GM23248 (cell line): ENCODE measurements around the gene SOX8. TPM values are rescaled to one million over a fixed set of nuclear protein-coding genes. Genes with fewer than 3 reads are reported as not detected.

Experiments used
- DNase-seq: peaks from one replicate; pipeline ENCODE4 v3.0.0-alpha.2; 2015
- H2AFZ ChIP-seq: fragments of 200-600 bp; sonication (generic); 2 replicates; pipeline ENCODE4 v1.6.1; 2016; ENCODE audit warnings: antibody characterized with exemption
- H3F3A ChIP-seq: fragments of 200-600 bp; sonication (generic); 2 replicates; pipeline ENCODE4 v1.6.1; 2016; ENCODE audit warnings: mild to moderate bottlenecking, antibody characterized with exemption, mixed run types; ENCODE audit not compliant: insufficient read depth
- H3K27ac ChIP-seq: fragments of 200-600 bp; sonication (generic); 2 replicates; pipeline ENCODE4 v1.5.1; 2016; ENCODE audit warnings: mild to moderate bottlenecking
- H3K27me3 ChIP-seq: fragments of 200-600 bp; sonication (generic); replicated peaks from 2 replicates; pipeline ENCODE4 v1.6.1; 2016; ENCODE audit warnings: mild to moderate bottlenecking; ENCODE audit not compliant: insufficient read depth
- H3K36me3 ChIP-seq: fragments of 200-600 bp; sonication (generic); 2 replicates; pipeline ENCODE4 v1.6.1; 2016; ENCODE audit warnings: low read depth, mild to moderate bottlenecking
- H3K4me1 ChIP-seq: fragments of 200-600 bp; sonication (generic); 2 replicates; pipeline ENCODE4 v1.6.1; 2016; ENCODE audit warnings: mild to moderate bottlenecking; ENCODE audit not compliant: insufficient read depth
- H3K4me2 ChIP-seq: fragments of 200-600 bp; sonication (generic); one replicate; pipeline ENCODE4 v1.6.1; 2016; ENCODE audit warnings: mild to moderate bottlenecking; ENCODE audit not compliant: unreplicated experiment
- H3K4me3 ChIP-seq: fragments of 200-600 bp; sonication (generic); 2 replicates; pipeline ENCODE4 v1.5.1; 2016; ENCODE audit warnings: mild to moderate bottlenecking
- H3K79me2 ChIP-seq: fragments of 200-600 bp; sonication (generic); 2 replicates; pipeline ENCODE4 v1.6.1; 2016; ENCODE audit warnings: mild to moderate bottlenecking; ENCODE audit not compliant: insufficient read depth
- H3K9ac ChIP-seq: fragments of 200-600 bp; sonication (generic); 2 replicates; pipeline ENCODE4 v1.6.1; 2016; ENCODE audit warnings: mild to moderate bottlenecking
- H3K9me2 ChIP-seq: fragments of 200-600 bp; sonication (generic); 2 replicates; pipeline ENCODE4 v1.6.1; 2016; ENCODE audit warnings: mixed run types, mild to moderate bottlenecking, moderate library complexity; ENCODE audit not compliant: insufficient read depth
- H3K9me3 ChIP-seq: fragments of 200-600 bp; sonication (generic); one replicate; pipeline ENCODE4 v1.6.1; 2017; ENCODE audit warnings: low read depth
- H4K20me1 ChIP-seq: fragments of 200-600 bp; sonication (generic); 2 replicates; pipeline ENCODE4 v1.6.0; 2016; ENCODE audit not compliant: insufficient read depth
- EZH2 ChIP-seq: fragments of 200-600 bp; sonication (generic); IDR thresholded peaks from 2 replicates; pipeline ENCODE4 v1.6.1; 2018; ENCODE audit warnings: antibody characterized with exemption, mild to moderate bottlenecking; ENCODE audit not compliant: insufficient read depth, poor library complexity, severe bottlenecking
- EZH2phosphoT487 ChIP-seq: fragments of 200-600 bp; sonication (generic); IDR thresholded peaks from 2 replicates; pipeline ENCODE4 v1.6.1; 2018; ENCODE audit warnings: antibody characterized with exemption, moderate library complexity, mild to moderate bottlenecking, low read depth; ENCODE audit not compliant: insufficient read depth
- WGBS, 2 experiments: methylation state at CpG; one replicate each; pipeline ENCODE4 v1.1.6; 2015 to 2017; ENCODE audit warnings: low lambda C conversion rate in 2 of 2, low coverage in 1 of 2; ENCODE audit errors: missing lambda C conversion rate in 2 of 2; 5-methylcytosine and 5-hydroxymethylcytosine counted together
- in situ Hi-C: fragments of 300-500 bp; cut with MboI; formaldehyde crosslinking; loops from 2 replicates; pipeline ENCODE4 v1.15.0; 2020
- polyA plus RNA-seq: library from polyadenylated mRNA; unstranded; fragments of >200 nt; fragmentation: Nextera tagmentation; extraction: Ambion mirVana; gene quantifications from 2 replicates; pipeline ENCODE4 v1.2.1, GENCODE V29; 2016
- total RNA-seq: library from RNA; depleted of rRNA; stranded (reverse); fragments of >200 nt; shearing (Covaris generic); gene quantifications from 2 replicates; pipeline ENCODE4 v1.2.3, GENCODE V29; 2014

SOX8 gene
- total and polyA plus RNA-seq, 2 experiments from 2014 or later, result 0.15 to 0.43 TPM

GRCh38 chr16:984736-985636 lies 3.4 kb downstream of the SOX8 start:
- in situ Hi-C loops, result no loop called here
- Histone ChIP-seq H3F3A (no peaks in the 10 kb centered on the region), H3K27me3 (peaks cover 4% of the 10 kb centered on the region; the same call in 1 of the 2 replicates), H3K9me3 (no peaks in the 10 kb centered on the region), H2AFZ (no peak overlapping the region), H3K4me1 (no peaks in the 10 kb centered on the region), H3K4me2 (no peak overlapping the region), H4K20me1 (no peaks in the 10 kb centered on the region), H3K4me3 (no peak overlapping the region), H3K79me2 (no peaks in the 10 kb centered on the region), H3K9ac (no peak overlapping the region), H3K27ac (no peak overlapping the region), H3K9me2 (no peaks in the 10 kb centered on the region), H3K36me3 (no peaks in the 10 kb centered on the region)
- DNase-seq, result no peak
- 92 to 93% methylated on average over 31 to 76 of the region's 78 CpGs for WGBS, 2 experiments
- TF ChIP-seq EZH2phosphoT487, result no peak
- no peak for TF ChIP-seq EZH2

- no peak overlapping the region for H3K27ac ChIP-seq
- H3K4me2 ChIP-seq, result no peak overlapping the region
- H3K4me3 ChIP-seq, result no peak overlapping the region
- peaks cover 4% of the 10 kb centered on the region; the same call in 1 of the 2 replicates for H3K27me3 ChIP-seq
- H4K20me1 ChIP-seq, result no peaks in the 10 kb centered on the region
- 85 to 87% methylated on average over 32 of the region's 32 CpGs for WGBS, 2 experiments
- in situ Hi-C loops, result no loop called here
- DNase-seq, result no peak
- no peak overlapping the region for H3K9ac ChIP-seq
- no peaks in the 10 kb centered on the region for H3K79me2 ChIP-seq
- TF ChIP-seq EZH2 (no peak), EZH2phosphoT487 (no peak)
- no peaks in the 10 kb centered on the region for H3F3A ChIP-seq
- H3K4me1 ChIP-seq, result no peaks in the 10 kb centered on the region
- no peak overlapping the region for H2AFZ ChIP-seq
- H3K36me3 ChIP-seq, result no peaks in the 10 kb centered on the region
- no peaks in the 10 kb centered on the region for H3K9me3 ChIP-seq
- H3K9me2 ChIP-seq, result no peaks in the 10 kb centered on the region
Observed at GRCh38 chr16:985646-986400, 4.3 kb downstream of the SOX8 start.

- Histone ChIP-seq H3F3A (no peaks in the 10 kb centered on the region), H3K9ac (no peak overlapping the region), H3K79me2 (no peaks in the 10 kb centered on the region), H3K4me3 (no peak overlapping the region), H3K9me2 (no peaks in the 10 kb centered on the region), H3K4me1 (no peaks in the 10 kb centered on the region), H3K9me3 (no peaks in the 10 kb centered on the region), H3K4me2 (no peak overlapping the region), H3K27me3 (peaks cover 4% of the 10 kb centered on the region; the same call in 1 of the 2 replicates), H3K27ac (no peak overlapping the region), H3K36me3 (no peaks in the 10 kb centered on the region), H2AFZ (no peak overlapping the region), H4K20me1 (no peaks in the 10 kb centered on the region)
- in situ Hi-C loops, result no loop called here
- TF ChIP-seq EZH2, result no peak
- TF ChIP-seq EZH2phosphoT487, result no peak
- 78 to 86% methylated on average over 8 of the region's 8 CpGs for WGBS, 2 experiments
- no peak for DNase-seq
Observed at GRCh38 chr16:986411-986810, 4.8 kb downstream of the SOX8 start.

- no peak overlapping the region for H3K4me3 ChIP-seq
- no peaks in the 10 kb centered on the region for H3K9me3 ChIP-seq
- H3K9me2 ChIP-seq, result no peaks in the 10 kb centered on the region
- no peak overlapping the region for H3K9ac ChIP-seq
- H4K20me1 ChIP-seq, result no peaks in the 10 kb centered on the region
- H3K79me2 ChIP-seq, result no peaks in the 10 kb centered on the region
- H3K4me2 ChIP-seq, result no peak overlapping the region
- no peak overlapping the region for H2AFZ ChIP-seq
- TF ChIP-seq EZH2phosphoT487, result no peak
- no peak for TF ChIP-seq EZH2
- in situ Hi-C loops, result no loop called here
- H3K4me1 ChIP-seq, result no peaks in the 10 kb centered on the region
- H3F3A ChIP-seq, result no peaks in the 10 kb centered on the region
- H3K27ac ChIP-seq, result no peak overlapping the region
- DNase-seq, result no peak
- peaks cover 4% of the 10 kb centered on the region; the same call in 1 of the 2 replicates for H3K27me3 ChIP-seq
- 75 to 79% methylated on average over 29 to 44 of the region's 44 CpGs for WGBS, 2 experiments
- no peaks in the 10 kb centered on the region for H3K36me3 ChIP-seq
Observed at GRCh38 chr16:986925-987582, 5.5 kb downstream of the SOX8 start.
